ENCODE measurements around the gene THSD4. TPM values are rescaled to one million over a fixed set of nuclear protein-coding genes. Genes with fewer than 3 reads are reported as not detected.

Gene THSD4
- total RNA-seq, 3 donors from 2014 or later, result 18.3 to 46.2 (median 27.1) TPM

DNA sequence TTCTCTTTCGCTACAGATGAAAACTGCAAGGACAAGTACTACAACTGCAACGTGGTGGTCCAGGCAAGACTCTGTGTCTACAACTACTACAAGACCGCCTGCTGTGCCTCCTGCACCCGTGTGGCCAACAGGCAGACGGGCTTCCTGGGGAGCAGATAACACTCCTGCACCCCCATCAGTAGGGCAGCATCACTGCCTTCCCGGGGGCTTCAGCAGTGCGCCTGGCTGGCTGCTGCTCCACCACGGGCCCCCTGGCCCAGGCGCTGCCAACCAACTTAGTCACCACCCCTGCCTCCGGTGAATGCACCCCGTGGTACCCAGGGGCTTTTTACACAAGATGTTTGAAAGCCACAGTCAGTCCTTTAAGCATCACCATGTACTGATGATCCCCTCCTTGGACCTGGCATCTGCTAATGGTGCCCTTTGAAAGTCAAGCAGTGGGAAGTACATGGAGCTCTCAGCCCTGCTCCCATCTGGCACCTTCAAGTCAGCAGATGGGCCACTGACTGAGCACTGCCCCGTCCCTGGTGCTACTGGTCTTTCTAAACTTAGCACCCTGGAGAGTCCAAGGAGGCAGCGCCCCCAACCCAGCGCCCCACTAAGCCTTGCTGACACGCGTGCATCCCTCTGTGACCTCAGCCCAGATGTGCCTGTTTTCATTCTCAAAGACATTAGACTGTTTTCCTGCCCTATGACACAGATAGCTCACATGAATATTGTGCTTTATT is 662.1 kb downstream of the THSD4 start:
- ATAC-seq, result no peak
- DNase-seq, result no peak
- peaks cover 5% of the 10 kb centered on the region for H3K4me1 ChIP-seq (ENCODE audit: low read depth)
- no peaks in the 10 kb centered on the region for H3K36me3 ChIP-seq (ENCODE audit: low read depth)
- no peak overlapping the region for H3K4me3 ChIP-seq
- H3K9me3 ChIP-seq, result no peaks in the 10 kb centered on the region
- TF ChIP-seq, protein P1, sequence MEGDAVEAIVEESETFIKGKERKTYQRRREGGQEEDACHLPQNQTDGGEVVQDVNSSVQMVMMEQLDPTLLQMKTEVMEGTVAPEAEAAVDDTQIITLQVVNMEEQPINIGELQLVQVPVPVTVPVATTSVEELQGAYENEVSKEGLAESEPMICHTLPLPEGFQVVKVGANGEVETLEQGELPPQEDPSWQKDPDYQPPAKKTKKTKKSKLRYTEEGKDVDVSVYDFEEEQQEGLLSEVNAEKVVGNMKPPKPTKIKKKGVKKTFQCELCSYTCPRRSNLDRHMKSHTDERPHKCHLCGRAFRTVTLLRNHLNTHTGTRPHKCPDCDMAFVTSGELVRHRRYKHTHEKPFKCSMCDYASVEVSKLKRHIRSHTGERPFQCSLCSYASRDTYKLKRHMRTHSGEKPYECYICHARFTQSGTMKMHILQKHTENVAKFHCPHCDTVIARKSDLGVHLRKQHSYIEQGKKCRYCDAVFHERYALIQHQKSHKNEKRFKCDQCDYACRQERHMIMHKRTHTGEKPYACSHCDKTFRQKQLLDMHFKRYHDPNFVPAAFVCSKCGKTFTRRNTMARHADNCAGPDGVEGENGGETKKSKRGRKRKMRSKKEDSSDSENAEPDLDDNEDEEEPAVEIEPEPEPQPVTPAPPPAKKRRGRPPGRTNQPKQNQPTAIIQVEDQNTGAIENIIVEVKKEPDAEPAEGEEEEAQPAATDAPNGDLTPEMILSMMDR (IDR thresholded peaks at IDR 0.05), result no peak
- intact Hi-C loops (cut with DNase I, micrococcal nuclease), result no loop called here

DNA sequence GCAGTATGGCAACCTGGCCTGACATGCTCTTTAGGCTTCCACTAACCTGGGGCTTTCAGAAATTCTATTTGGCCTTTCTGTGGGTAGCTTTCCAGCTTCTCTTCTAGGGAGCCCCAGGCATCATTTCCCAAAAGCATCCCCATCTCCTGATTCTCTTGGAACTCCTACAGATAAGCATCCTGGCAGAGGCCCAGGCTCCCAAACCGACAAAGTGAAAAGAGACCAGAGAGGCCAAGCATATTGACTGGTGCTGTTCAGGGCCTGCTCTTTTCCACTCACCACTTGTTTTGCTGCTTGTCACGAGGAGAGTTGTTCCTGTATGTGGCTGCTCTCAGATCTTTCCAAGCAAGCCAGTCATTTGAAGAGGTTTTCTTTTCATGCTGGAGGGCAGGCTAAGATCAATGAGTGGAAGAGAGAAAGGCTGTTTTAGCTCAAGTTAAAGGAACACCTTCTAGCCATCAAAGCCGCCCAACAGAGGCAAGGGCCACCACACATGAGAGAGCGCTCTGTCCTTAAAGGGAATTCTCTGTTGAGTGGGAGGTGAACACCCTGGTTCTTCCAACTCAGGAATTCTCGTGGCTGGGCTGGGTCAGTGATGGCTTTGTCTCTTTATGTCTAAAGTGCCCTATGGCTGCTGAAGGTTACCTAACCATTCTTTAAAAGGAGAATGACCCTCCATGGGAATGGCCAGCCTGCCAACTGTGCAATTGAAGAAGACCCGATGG is 664.0 kb downstream of the THSD4 start:
- H3K4me3 ChIP-seq, result no peak overlapping the region
- peaks cover 5% of the 10 kb centered on the region for H3K4me1 ChIP-seq (ENCODE audit: low read depth)
- no peaks in the 10 kb centered on the region for H3K9me3 ChIP-seq
- DNase-seq, result no peak
- no peak for ATAC-seq
- intact Hi-C loops (cut with DNase I, micrococcal nuclease), result no loop called here
- no peaks in the 10 kb centered on the region for H3K36me3 ChIP-seq (ENCODE audit: low read depth)
- TF ChIP-seq, protein P1 (IDR thresholded peaks at IDR 0.05), result no peak

DNA sequence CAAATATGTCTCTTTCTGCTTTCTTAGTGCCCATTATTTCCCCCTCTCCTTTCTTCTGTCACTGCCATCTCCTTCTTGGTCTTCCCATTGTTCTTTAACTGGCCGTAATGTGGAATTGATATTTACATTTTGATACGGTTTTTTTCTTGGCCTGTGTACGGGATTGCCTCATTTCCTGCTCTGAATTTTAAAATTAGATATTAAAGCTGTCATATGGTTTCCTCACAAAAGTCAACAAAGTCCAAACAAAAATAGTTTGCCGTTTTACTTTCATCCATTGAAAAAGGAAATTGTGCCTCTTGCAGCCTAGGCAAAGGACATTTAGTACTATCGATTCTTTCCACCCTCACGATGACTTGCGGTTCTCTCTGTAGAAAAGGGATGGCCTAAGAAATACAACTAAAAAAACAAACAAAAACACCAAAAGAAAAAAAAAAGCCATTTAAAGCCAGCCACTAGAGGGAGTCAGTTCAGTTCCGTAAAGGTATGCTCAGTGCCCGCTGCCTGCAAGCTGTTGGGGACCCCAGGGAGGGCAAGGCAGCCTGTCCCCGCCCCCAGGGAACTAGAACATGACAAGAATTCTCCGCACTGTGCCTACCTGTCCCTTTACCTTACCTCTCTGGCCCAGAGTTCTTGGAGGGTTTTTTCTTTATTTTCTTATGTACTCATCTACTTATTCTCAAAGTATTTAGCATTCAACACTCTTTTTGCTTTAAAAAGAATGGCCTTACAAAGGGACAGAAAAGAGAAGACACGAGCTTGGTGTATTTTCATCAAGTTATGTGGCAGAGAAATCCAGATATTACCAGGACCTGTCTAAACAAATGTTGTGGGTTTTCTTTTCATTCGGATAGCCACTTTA is 665.1 kb downstream of the THSD4 start:
- peak in 1 of 3 donors; percentile 23 for DNase-seq
- intact Hi-C loops (cut with DNase I, micrococcal nuclease), result no loop called here

GRCh38 chr15:71781179-71781964 is 666.1 kb downstream of the THSD4 start:
- no peaks in the 10 kb centered on the region for H3K9me3 ChIP-seq
- H3K36me3 ChIP-seq (ENCODE audit: low read depth), result no peaks in the 10 kb centered on the region
- peaks cover 5% of the 10 kb centered on the region for H3K4me1 ChIP-seq (ENCODE audit: low read depth)
- no peak overlapping the region for H3K4me3 ChIP-seq
- ATAC-seq (no peak), DNase-seq (no peak)
- intact Hi-C loops (cut with DNase I, micrococcal nuclease), result no loop called here
- TF ChIP-seq, protein P1 (IDR thresholded peaks at IDR 0.05), result no peak

More for the DNA sequence above, 665.1 kb downstream of the THSD4 start:
- peaks cover 5% of the 10 kb centered on the region for H3K4me1 ChIP-seq (ENCODE audit: low read depth)
- H3K9me3 ChIP-seq, result no peaks in the 10 kb centered on the region
- H3K36me3 ChIP-seq (ENCODE audit: low read depth), result no peaks in the 10 kb centered on the region
- peak; percentile 56 for ATAC-seq
- TF ChIP-seq, protein P1 (IDR thresholded peaks at IDR 0.05), result peak; percentile 39
- H3K4me3 ChIP-seq, result no peak overlapping the region

GRCh38 chr15:71781965-71782265 is 666.6 kb downstream of the THSD4 start:
- Histone ChIP-seq H3K36me3 (ENCODE audit: low read depth) (no peaks in the 10 kb centered on the region), H3K9me3 (no peaks in the 10 kb centered on the region), H3K4me3 (no peak overlapping the region), H3K4me1 (ENCODE audit: low read depth) (peaks cover 5% of the 10 kb centered on the region)
- DNase-seq (no peak), ATAC-seq (no peak)
- intact Hi-C loops (cut with DNase I, micrococcal nuclease), result no loop called here
- TF ChIP-seq, protein P1 (IDR thresholded peaks at IDR 0.05), result no peak

Data from mucosa of descending colon (tissue), 3 donors.